ENCODE results near the gene FASTKD2.
A peak's percentile ranks its signal among the peaks of the same experiment; 100 is the strongest.

Gene FASTKD2

DNA sequence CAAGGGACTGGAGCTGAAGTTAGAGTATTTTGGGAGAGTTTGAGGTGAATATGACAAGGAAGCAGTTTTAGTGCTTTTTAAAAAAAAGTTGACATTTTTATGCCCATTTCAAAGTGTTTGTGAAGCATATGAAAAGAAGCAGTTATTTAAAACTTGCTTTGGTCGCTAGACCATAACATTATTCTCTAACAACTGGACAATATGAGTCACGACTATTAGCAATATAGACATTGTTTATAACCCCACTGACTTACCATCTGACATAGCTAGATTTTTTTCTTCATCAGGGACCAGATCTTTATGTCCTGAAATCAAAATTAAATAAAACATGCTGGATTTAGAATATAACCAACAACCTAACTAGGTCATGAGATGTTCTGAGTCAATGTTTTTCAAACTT is 24.6 kb upstream of the FASTKD2 start:
- no peaks in the 10 kb centered on the region for H3K36me3 ChIP-seq (ENCODE audit: control insufficient read depth, insufficient read depth, low read length)
- no peak overlapping the region for H3K4me3 ChIP-seq (ENCODE audit: extremely low read depth, insufficient read depth, low read length, poor library complexity, severe bottlenecking)
- no peaks in the 10 kb centered on the region for H3K9me3 ChIP-seq (ENCODE audit: control insufficient read depth, low read length)
- no peak overlapping the region for H3K27ac ChIP-seq (ENCODE audit: low read depth, low read length, severe bottlenecking)
- WGBS, 2 experiments (ENCODE audit: insufficient coverage in 2 of 2): 60% methylated on average over 1 of the region's 2 CpGs; no CpG with 5 or more reads in 1 of the 2 experiments
- no peaks in the 10 kb centered on the region for H3K4me1 ChIP-seq (ENCODE audit: control insufficient read depth, insufficient read depth, low read length, poor library complexity, severe bottlenecking)

- Histone ChIP-seq H3K27ac (ENCODE audit: low read depth, low read length, severe bottlenecking) (no peak overlapping the region), H3K4me3 (ENCODE audit: extremely low read depth, insufficient read depth, low read length, poor library complexity, severe bottlenecking) (no peak overlapping the region), H3K9me3 (ENCODE audit: control insufficient read depth, low read length) (no peaks in the 10 kb centered on the region), H3K36me3 (ENCODE audit: control insufficient read depth, insufficient read depth, low read length) (no peaks in the 10 kb centered on the region), H3K4me1 (ENCODE audit: control insufficient read depth, insufficient read depth, low read length, poor library complexity, severe bottlenecking) (no peaks in the 10 kb centered on the region)
- 100% methylated on average over 1 of the region's 1 CpG; no CpG with 5 or more reads in 1 of the 2 experiments for WGBS, 2 experiments (ENCODE audit: insufficient coverage in 2 of 2)
These were observed 8.6 kb upstream of the FASTKD2 start for GRCh38 chr2:206756816-206757215.

DNA sequence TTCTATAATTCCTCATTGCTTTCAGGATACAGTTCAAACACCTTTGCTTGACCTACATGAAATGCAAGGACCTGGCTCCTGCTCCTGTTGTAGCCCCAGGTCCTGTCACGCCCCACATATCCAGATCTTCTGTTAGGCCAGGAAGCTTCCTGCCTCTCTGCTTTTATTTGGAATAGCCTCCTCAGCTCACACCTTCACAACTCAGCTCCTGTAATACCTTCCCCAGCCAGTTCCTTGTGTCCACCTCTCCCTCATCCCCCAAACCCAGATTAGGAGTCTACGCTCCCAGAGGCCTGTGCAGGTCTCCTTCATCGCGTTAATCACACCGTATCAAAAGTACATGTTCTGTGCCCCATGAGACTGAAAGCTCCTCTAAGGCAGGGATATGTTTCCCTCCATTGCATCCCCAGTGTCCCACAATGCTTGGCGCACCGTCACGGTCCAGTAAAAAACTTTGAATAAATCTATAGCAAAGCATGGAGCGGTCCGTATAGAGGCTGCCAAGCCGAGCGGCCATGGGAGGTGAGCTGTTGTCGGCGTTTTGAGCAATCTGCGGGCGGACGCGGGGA is 649 bp upstream of the FASTKD2 start:
- Histone ChIP-seq H3K9me3 (ENCODE audit: control insufficient read depth, low read length) (no peaks in the 10 kb centered on the region), H3K4me1 (ENCODE audit: control insufficient read depth, insufficient read depth, low read length, poor library complexity, severe bottlenecking) (peaks cover 3% of the 10 kb centered on the region), H3K27ac (ENCODE audit: low read depth, low read length, severe bottlenecking) (no peak overlapping the region), H3K4me3 (ENCODE audit: extremely low read depth, insufficient read depth, low read length, poor library complexity, severe bottlenecking) (peak overlapping the region; percentile 66), H3K36me3 (ENCODE audit: control insufficient read depth, insufficient read depth, low read length) (peaks cover 25% of the 10 kb centered on the region)
- WGBS, 2 experiments (ENCODE audit: insufficient coverage in 2 of 2): 5 to 8% methylated on average over 14 to 18 of the region's 18 CpGs

GRCh38 chr2:206766057-206766930 is 888 bp downstream of the FASTKD2 start:
- Histone ChIP-seq H3K4me3 (ENCODE audit: extremely low read depth, insufficient read depth, low read length, poor library complexity, severe bottlenecking) (peak overlapping the region; percentile 66), H3K9me3 (ENCODE audit: control insufficient read depth, low read length) (no peaks in the 10 kb centered on the region), H3K27ac (ENCODE audit: low read depth, low read length, severe bottlenecking) (no peak overlapping the region), H3K4me1 (ENCODE audit: control insufficient read depth, insufficient read depth, low read length, poor library complexity, severe bottlenecking) (peaks cover 3% of the 10 kb centered on the region), H3K36me3 (ENCODE audit: control insufficient read depth, insufficient read depth, low read length) (peaks cover 38% of the 10 kb centered on the region)
- no CpG with 5 or more reads among the region's 12 CpGs for WGBS, 2 experiments (ENCODE audit: insufficient coverage in 2 of 2)

DNA sequence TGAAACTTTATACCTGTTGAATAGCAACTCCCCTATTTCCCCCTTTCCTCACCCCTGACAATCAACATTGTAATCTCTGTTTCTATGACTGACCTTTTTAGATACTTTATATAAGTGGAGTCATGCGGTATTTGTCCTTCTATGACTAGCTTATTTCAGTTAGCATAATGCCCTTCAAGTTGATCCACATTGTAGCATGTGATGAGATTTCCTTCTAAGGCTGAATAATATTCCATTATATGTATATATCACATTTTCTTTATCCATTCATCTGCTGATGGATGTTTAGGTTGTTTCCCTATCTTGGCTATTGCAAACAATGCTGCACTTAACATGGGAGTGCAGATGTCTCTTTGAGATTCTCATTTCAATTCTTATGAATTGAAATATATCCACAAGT is 9.5 kb downstream of the FASTKD2 start:
- no peaks in the 10 kb centered on the region for H3K4me1 ChIP-seq (ENCODE audit: control insufficient read depth, insufficient read depth, low read length, poor library complexity, severe bottlenecking)
- H3K9me3 ChIP-seq (ENCODE audit: control insufficient read depth, low read length): peaks cover 3% of the 10 kb centered on the region
- no CpG with 5 or more reads among the region's 1 CpG for WGBS, 2 experiments (ENCODE audit: insufficient coverage in 2 of 2)
- H3K27ac ChIP-seq (ENCODE audit: low read depth, low read length, severe bottlenecking): no peak overlapping the region
- H3K4me3 ChIP-seq (ENCODE audit: extremely low read depth, insufficient read depth, low read length, poor library complexity, severe bottlenecking): no peak overlapping the region
- peaks cover 58% of the 10 kb centered on the region for H3K36me3 ChIP-seq (ENCODE audit: control insufficient read depth, insufficient read depth, low read length)

DNA sequence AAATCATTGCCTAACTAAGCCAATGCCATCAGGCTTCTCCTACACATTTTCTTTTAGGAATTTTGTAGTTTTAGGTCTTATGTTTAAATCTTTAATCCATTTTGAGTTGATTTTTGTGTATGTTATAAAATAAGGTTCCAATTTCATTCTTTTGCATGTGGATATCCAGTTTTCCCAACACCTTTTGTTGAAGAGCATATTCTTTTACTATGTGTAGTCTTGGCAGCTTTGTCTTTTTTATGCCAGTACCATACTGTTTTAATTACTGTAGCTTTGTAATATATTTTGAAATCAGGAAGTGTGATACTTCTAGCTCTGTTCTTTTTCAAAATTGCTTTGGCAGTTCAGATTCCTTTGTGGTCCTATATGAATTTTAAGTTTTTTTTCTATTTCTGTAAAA is 11.0 kb downstream of the FASTKD2 start:
- Histone ChIP-seq H3K4me3 (ENCODE audit: extremely low read depth, insufficient read depth, low read length, poor library complexity, severe bottlenecking) (no peak overlapping the region), H3K9me3 (ENCODE audit: control insufficient read depth, low read length) (peaks cover 3% of the 10 kb centered on the region), H3K36me3 (ENCODE audit: control insufficient read depth, insufficient read depth, low read length) (peaks cover 56% of the 10 kb centered on the region), H3K27ac (ENCODE audit: low read depth, low read length, severe bottlenecking) (no peak overlapping the region), H3K4me1 (ENCODE audit: control insufficient read depth, insufficient read depth, low read length, poor library complexity, severe bottlenecking) (no peaks in the 10 kb centered on the region)

- no CpG with 5 or more reads among the region's 2 CpGs for WGBS, 2 experiments (ENCODE audit: insufficient coverage in 2 of 2)
- peaks cover 3% of the 10 kb centered on the region for H3K9me3 ChIP-seq (ENCODE audit: control insufficient read depth, low read length)
- H3K4me3 ChIP-seq (ENCODE audit: extremely low read depth, insufficient read depth, low read length, poor library complexity, severe bottlenecking): no peak overlapping the region
- no peaks in the 10 kb centered on the region for H3K4me1 ChIP-seq (ENCODE audit: control insufficient read depth, insufficient read depth, low read length, poor library complexity, severe bottlenecking)
- H3K36me3 ChIP-seq (ENCODE audit: control insufficient read depth, insufficient read depth, low read length): peaks cover 65% of the 10 kb centered on the region
- no peak overlapping the region for H3K27ac ChIP-seq (ENCODE audit: low read depth, low read length, severe bottlenecking)
These were observed 15.3 kb downstream of the FASTKD2 start for GRCh38 chr2:206780671-206781070.

GRCh38 chr2:206783718-206784117 is 18.3 kb downstream of the FASTKD2 start:
- Histone ChIP-seq H3K4me1 (ENCODE audit: control insufficient read depth, insufficient read depth, low read length, poor library complexity, severe bottlenecking) (no peaks in the 10 kb centered on the region), H3K4me3 (ENCODE audit: extremely low read depth, insufficient read depth, low read length, poor library complexity, severe bottlenecking) (no peak overlapping the region), H3K36me3 (ENCODE audit: control insufficient read depth, insufficient read depth, low read length) (peaks cover 84% of the 10 kb centered on the region), H3K27ac (ENCODE audit: low read depth, low read length, severe bottlenecking) (no peak overlapping the region), H3K9me3 (ENCODE audit: control insufficient read depth, low read length) (no peaks in the 10 kb centered on the region)
- WGBS, 2 experiments (ENCODE audit: insufficient coverage in 2 of 2): no CpG with 5 or more reads among the region's 2 CpGs

DNA sequence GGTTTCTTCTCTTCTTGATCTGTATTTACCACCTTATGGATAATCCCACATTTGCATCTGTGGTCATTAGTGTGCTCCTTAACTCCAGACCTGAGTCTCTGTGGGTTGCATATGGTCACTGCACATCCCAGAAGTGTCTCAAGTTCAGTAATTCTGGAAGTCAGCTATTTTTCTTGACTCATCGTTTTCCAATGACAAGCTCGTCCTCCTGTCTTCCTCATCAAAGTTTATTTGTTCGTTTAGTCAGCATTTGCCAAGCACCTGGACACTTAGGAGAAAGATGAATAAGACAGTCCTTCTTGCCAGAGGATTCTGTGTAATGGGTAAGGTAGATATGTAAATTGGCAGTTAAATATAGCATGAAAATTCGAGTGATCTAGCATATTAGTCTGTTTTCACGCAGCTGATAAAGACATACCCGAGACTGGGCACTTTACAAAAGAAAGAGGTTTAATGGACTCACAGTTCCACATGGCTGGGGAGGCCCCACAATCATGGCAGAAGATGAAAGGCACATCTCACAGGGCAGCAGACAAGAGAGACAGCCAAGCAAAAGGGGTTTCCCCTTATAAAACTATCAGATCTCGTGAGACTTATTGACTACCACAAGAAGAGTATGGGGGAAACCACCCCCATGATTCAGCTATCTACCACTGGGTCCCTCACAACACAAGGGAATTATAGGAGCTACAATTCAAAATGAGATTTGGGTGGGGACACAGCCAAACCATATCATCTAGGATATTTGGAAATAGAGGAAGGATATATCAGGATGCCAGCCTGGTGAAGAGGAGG is 19.4 kb downstream of the FASTKD2 start:
- Histone ChIP-seq H3K36me3 (ENCODE audit: control insufficient read depth, insufficient read depth, low read length) (peaks cover 83% of the 10 kb centered on the region), H3K9me3 (ENCODE audit: control insufficient read depth, low read length) (no peaks in the 10 kb centered on the region), H3K4me3 (ENCODE audit: extremely low read depth, insufficient read depth, low read length, poor library complexity, severe bottlenecking) (no peak overlapping the region), H3K4me1 (ENCODE audit: control insufficient read depth, insufficient read depth, low read length, poor library complexity, severe bottlenecking) (no peaks in the 10 kb centered on the region), H3K27ac (ENCODE audit: low read depth, low read length, severe bottlenecking) (no peak overlapping the region)
- 88 to 96% methylated on average over 5 of the region's 7 CpGs for WGBS, 2 experiments (ENCODE audit: insufficient coverage in 2 of 2)

- 83% methylated on average over 1 of the region's 3 CpGs; no CpG with 5 or more reads in 1 of the 2 experiments for WGBS, 2 experiments (ENCODE audit: insufficient coverage in 2 of 2)
- H3K27ac ChIP-seq (ENCODE audit: low read depth, low read length, severe bottlenecking): no peak overlapping the region
These were observed 25.0 kb downstream of the FASTKD2 start for GRCh38 chr2:206790311-206790935.

More at GRCh38 chr2:206790311-206790935, 25.0 kb downstream of the FASTKD2 start:
- H3K9me3 ChIP-seq (ENCODE audit: control insufficient read depth, low read length): no peaks in the 10 kb centered on the region
- H3K4me1 ChIP-seq (ENCODE audit: control insufficient read depth, insufficient read depth, low read length, poor library complexity, severe bottlenecking): no peaks in the 10 kb centered on the region
- peaks cover 79% of the 10 kb centered on the region for H3K36me3 ChIP-seq (ENCODE audit: control insufficient read depth, insufficient read depth, low read length)
- no peak overlapping the region for H3K4me3 ChIP-seq (ENCODE audit: extremely low read depth, insufficient read depth, low read length, poor library complexity, severe bottlenecking)
